Measurements from ENCODE around the gene ZC3HAV1L.

DNA sequence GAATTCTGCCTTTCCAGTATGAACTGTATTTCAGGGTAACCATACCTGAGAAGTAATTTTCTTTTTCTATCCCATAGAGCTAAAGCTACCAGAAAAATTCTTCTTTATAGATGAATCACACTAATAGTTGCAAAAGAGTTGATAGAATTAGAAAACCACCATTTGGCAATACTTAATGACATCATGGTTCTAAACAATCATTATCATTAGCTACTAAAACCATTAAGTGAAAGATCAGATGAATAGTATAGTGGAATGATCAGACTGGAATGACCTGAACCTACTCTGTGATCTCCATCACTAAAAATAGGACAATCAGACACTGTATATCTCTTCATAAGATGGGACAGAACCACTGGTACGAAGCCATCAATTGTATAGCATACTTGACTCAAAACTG is 19.8 kb upstream of the ZC3HAV1L start:
- TF ChIP-seq, protein P1, sequence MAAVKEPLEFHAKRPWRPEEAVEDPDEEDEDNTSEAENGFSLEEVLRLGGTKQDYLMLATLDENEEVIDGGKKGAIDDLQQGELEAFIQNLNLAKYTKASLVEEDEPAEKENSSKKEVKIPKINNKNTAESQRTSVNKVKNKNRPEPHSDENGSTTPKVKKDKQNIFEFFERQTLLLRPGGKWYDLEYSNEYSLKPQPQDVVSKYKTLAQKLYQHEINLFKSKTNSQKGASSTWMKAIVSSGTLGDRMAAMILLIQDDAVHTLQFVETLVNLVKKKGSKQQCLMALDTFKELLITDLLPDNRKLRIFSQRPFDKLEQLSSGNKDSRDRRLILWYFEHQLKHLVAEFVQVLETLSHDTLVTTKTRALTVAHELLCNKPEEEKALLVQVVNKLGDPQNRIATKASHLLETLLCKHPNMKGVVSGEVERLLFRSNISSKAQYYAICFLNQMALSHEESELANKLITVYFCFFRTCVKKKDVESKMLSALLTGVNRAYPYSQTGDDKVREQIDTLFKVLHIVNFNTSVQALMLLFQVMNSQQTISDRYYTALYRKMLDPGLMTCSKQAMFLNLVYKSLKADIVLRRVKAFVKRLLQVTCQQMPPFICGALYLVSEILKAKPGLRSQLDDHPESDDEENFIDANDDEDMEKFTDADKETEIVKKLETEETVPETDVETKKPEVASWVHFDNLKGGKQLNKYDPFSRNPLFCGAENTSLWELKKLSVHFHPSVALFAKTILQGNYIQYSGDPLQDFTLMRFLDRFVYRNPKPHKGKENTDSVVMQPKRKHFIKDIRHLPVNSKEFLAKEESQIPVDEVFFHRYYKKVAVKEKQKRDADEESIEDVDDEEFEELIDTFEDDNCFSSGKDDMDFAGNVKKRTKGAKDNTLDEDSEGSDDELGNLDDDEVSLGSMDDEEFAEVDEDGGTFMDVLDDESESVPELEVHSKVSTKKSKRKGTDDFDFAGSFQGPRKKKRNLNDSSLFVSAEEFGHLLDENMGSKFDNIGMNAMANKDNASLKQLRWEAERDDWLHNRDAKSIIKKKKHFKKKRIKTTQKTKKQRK (IDR thresholded peaks at IDR 0.05; ENCODE audit: low read length) = no peak
- TF ChIP-seq, protein P2, sequence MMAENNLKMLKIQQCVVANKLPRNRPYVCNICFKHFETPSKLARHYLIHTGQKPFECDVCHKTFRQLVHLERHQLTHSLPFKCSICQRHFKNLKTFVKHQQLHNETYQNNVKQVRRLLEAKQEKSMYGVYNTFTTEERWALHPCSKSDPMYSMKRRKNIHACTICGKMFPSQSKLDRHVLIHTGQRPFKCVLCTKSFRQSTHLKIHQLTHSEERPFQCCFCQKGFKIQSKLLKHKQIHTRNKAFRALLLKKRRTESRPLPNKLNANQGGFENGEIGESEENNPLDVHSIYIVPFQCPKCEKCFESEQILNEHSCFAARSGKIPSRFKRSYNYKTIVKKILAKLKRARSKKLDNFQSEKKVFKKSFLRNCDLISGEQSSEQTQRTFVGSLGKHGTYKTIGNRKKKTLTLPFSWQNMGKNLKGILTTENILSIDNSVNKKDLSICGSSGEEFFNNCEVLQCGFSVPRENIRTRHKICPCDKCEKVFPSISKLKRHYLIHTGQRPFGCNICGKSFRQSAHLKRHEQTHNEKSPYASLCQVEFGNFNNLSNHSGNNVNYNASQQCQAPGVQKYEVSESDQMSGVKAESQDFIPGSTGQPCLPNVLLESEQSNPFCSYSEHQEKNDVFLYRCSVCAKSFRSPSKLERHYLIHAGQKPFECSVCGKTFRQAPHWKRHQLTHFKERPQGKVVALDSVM (CRISPR knock-in tag; IDR thresholded peaks at IDR 0.05) = no peak
- TF ChIP-seq EZH2 (conservative IDR thresholded peaks at IDR 0.05; ENCODE audit: low read depth, low read length) = no peak
- TF ChIP-seq ZNF746 (CRISPR knock-in tag; IDR thresholded peaks at IDR 0.05) = no peak
- TF ChIP-seq ZNF367 (CRISPR knock-in tag; IDR thresholded peaks at IDR 0.05; ENCODE audit: borderline replicate concordance) = no peak
- no peak for TF ChIP-seq ADNP (CRISPR knock-in tag; IDR thresholded peaks at IDR 0.05)
- TF ChIP-seq MEIS2 (CRISPR knock-in tag; IDR thresholded peaks at IDR 0.05) = no peak
- TF ChIP-seq NRL (CRISPR knock-in tag; IDR thresholded peaks at IDR 0.05; ENCODE audit: borderline replicate concordance) = no peak
- TF ChIP-seq, protein P3, sequence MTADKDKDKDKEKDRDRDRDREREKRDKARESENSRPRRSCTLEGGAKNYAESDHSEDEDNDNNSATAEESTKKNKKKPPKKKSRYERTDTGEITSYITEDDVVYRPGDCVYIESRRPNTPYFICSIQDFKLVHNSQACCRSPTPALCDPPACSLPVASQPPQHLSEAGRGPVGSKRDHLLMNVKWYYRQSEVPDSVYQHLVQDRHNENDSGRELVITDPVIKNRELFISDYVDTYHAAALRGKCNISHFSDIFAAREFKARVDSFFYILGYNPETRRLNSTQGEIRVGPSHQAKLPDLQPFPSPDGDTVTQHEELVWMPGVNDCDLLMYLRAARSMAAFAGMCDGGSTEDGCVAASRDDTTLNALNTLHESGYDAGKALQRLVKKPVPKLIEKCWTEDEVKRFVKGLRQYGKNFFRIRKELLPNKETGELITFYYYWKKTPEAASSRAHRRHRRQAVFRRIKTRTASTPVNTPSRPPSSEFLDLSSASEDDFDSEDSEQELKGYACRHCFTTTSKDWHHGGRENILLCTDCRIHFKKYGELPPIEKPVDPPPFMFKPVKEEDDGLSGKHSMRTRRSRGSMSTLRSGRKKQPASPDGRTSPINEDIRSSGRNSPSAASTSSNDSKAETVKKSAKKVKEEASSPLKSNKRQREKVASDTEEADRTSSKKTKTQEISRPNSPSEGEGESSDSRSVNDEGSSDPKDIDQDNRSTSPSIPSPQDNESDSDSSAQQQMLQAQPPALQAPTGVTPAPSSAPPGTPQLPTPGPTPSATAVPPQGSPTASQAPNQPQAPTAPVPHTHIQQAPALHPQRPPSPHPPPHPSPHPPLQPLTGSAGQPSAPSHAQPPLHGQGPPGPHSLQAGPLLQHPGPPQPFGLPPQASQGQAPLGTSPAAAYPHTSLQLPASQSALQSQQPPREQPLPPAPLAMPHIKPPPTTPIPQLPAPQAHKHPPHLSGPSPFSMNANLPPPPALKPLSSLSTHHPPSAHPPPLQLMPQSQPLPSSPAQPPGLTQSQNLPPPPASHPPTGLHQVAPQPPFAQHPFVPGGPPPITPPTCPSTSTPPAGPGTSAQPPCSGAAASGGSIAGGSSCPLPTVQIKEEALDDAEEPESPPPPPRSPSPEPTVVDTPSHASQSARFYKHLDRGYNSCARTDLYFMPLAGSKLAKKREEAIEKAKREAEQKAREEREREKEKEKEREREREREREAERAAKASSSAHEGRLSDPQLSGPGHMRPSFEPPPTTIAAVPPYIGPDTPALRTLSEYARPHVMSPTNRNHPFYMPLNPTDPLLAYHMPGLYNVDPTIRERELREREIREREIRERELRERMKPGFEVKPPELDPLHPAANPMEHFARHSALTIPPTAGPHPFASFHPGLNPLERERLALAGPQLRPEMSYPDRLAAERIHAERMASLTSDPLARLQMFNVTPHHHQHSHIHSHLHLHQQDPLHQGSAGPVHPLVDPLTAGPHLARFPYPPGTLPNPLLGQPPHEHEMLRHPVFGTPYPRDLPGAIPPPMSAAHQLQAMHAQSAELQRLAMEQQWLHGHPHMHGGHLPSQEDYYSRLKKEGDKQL (CRISPR knock-in tag; IDR thresholded peaks at IDR 0.05; ENCODE audit: low read depth) = no peak

All from HepG2 (cell line).